Stimulated activated CD8-positive, alpha-beta memory T cell treated with anti-CD3 and anti-CD28 coated beads, Interleukin-2, amount 100 ng/mL, for 48 hours (primary cell): ENCODE data around the gene DAZAP1.
A peak's percentile ranks its signal among the peaks of the same experiment; 100 is the strongest.

ENCODE experiments used
- DNase-seq, 2 donors: peaks; one replicate each; pipeline ENCODE4 v3.0.0-alpha.2; 2020; ENCODE audit warnings: low read depth in 2 of 2

The DAZAP1 gene

GRCh38 chr19:1393841-1394240 is 13.5 kb upstream of the DAZAP1 start:
- DNase-seq, result no peak

- no peak for DNase-seq
Observed at GRCh38 chr19:1394252-1395193, 12.9 kb upstream of the DAZAP1 start.

GRCh38 chr19:1395194-1396018 is 12.0 kb upstream of the DAZAP1 start:
- no peak for DNase-seq

- no peak for DNase-seq
Observed at GRCh38 chr19:1396019-1396767, 11.2 kb upstream of the DAZAP1 start.

GRCh38 chr19:1396768-1397679 is 10.4 kb upstream of the DAZAP1 start:
- no peak for DNase-seq

- no peak for DNase-seq
Observed at GRCh38 chr19:1397838-1398237, 9.5 kb upstream of the DAZAP1 start.

- no peak for DNase-seq
Observed at GRCh38 chr19:1399079-1399478, 8.3 kb upstream of the DAZAP1 start.

GRCh38 chr19:1399745-1400144 is 7.6 kb upstream of the DAZAP1 start:
- DNase-seq, result no peak

GRCh38 chr19:1400281-1401137 is 6.9 kb upstream of the DAZAP1 start:
- DNase-seq, result no peak

- peak; percentile 39 to 49 for DNase-seq
Observed at GRCh38 chr19:1401138-1401888, 6.1 kb upstream of the DAZAP1 start, which contains the start of gene GAMT. Gene GAMT, minus strand, starts transcription at chr19:1401542. Its CDS starts 66 bp downstream, at chr19:1401476.

GRCh38 chr19:1401889-1402217 is 5.5 kb upstream of the DAZAP1 start:
- DNase-seq, result no peak

GRCh38 chr19:1402411-1403070 is 4.8 kb upstream of the DAZAP1 start:
- no peak for DNase-seq

GRCh38 chr19:1406774-1407527 is 435 bp upstream of the DAZAP1 start:
- DNase-seq, result peak; percentile 99

- peak; percentile 36 for DNase-seq
Observed at GRCh38 chr19:1408300-1409203, 1.2 kb downstream of the DAZAP1 start.

GRCh38 chr19:1409204-1410005 is 2.0 kb downstream of the DAZAP1 start:
- DNase-seq, result no peak
